ENCODE results near the gene TMA7B.

Gene TMA7B

GRCh38 chr22:39920134-39920743, 40.0 kb upstream of the TMA7B start:
- H3K4me3 ChIP-seq (ENCODE audit: insufficient read depth, low read depth, low read length, poor library complexity, severe bottlenecking) = peak overlapping the region; percentile 6
- H3K27ac ChIP-seq (ENCODE audit: insufficient read depth, low read length, poor library complexity, severe bottlenecking) = peak overlapping the region; percentile 82
- no peaks in the 10 kb centered on the region for H3K9me3 ChIP-seq (ENCODE audit: control insufficient read depth, low read length)
- peak; percentile 32 to 50 (median 40) for DNase-seq
- H3K4me1 ChIP-seq (ENCODE audit: control insufficient read depth, insufficient read depth, low read length, poor library complexity, severe bottlenecking) = peaks cover 74% of the 10 kb centered on the region
- no peaks in the 10 kb centered on the region for H3K27me3 ChIP-seq (replicated peaks; ENCODE audit: control insufficient read depth, insufficient read depth, low read length, poor library complexity, severe bottlenecking)
- H3K36me3 ChIP-seq (ENCODE audit: control insufficient read depth, insufficient read depth, low read length) = peaks cover 4% of the 10 kb centered on the region

GRCh38 chr22:39923696-39924095, 36.5 kb upstream of the TMA7B start:
- Histone ChIP-seq H3K27me3 (replicated peaks; ENCODE audit: control insufficient read depth, insufficient read depth, low read length, poor library complexity, severe bottlenecking) (no peaks in the 10 kb centered on the region), H3K36me3 (ENCODE audit: control insufficient read depth, insufficient read depth, low read length) (peaks cover 1% of the 10 kb centered on the region), H3K9me3 (ENCODE audit: control insufficient read depth, low read length) (no peaks in the 10 kb centered on the region), H3K27ac (ENCODE audit: insufficient read depth, low read length, poor library complexity, severe bottlenecking) (no peak overlapping the region), H3K4me1 (ENCODE audit: control insufficient read depth, insufficient read depth, low read length, poor library complexity, severe bottlenecking) (peaks cover 74% of the 10 kb centered on the region), H3K4me3 (ENCODE audit: insufficient read depth, low read depth, low read length, poor library complexity, severe bottlenecking) (no peak overlapping the region)
- DNase-seq = no peak

- DNase-seq = no peak
- H3K27ac ChIP-seq (ENCODE audit: insufficient read depth, low read length, poor library complexity, severe bottlenecking) = no peak overlapping the region
Measured at GRCh38 chr22:39924286-39924685, 35.9 kb upstream of the TMA7B start.

GRCh38 chr22:39925273-39925672, 34.9 kb upstream of the TMA7B start:
- no peaks in the 10 kb centered on the region for H3K36me3 ChIP-seq (ENCODE audit: control insufficient read depth, insufficient read depth, low read length)
- no peaks in the 10 kb centered on the region for H3K27me3 ChIP-seq (replicated peaks; ENCODE audit: control insufficient read depth, insufficient read depth, low read length, poor library complexity, severe bottlenecking)
- no peaks in the 10 kb centered on the region for H3K9me3 ChIP-seq (ENCODE audit: control insufficient read depth, low read length)
- DNase-seq = no peak
- H3K4me3 ChIP-seq (ENCODE audit: insufficient read depth, low read depth, low read length, poor library complexity, severe bottlenecking) = no peak overlapping the region
- peaks cover 79% of the 10 kb centered on the region for H3K4me1 ChIP-seq (ENCODE audit: control insufficient read depth, insufficient read depth, low read length, poor library complexity, severe bottlenecking)
- H3K27ac ChIP-seq (ENCODE audit: insufficient read depth, low read length, poor library complexity, severe bottlenecking) = no peak overlapping the region

More at GRCh38 chr22:39924286-39924685, 35.9 kb upstream of the TMA7B start:
- H3K4me1 ChIP-seq (ENCODE audit: control insufficient read depth, insufficient read depth, low read length, poor library complexity, severe bottlenecking) = peaks cover 79% of the 10 kb centered on the region
- no peaks in the 10 kb centered on the region for H3K9me3 ChIP-seq (ENCODE audit: control insufficient read depth, low read length)
- no peaks in the 10 kb centered on the region for H3K36me3 ChIP-seq (ENCODE audit: control insufficient read depth, insufficient read depth, low read length)
- no peaks in the 10 kb centered on the region for H3K27me3 ChIP-seq (replicated peaks; ENCODE audit: control insufficient read depth, insufficient read depth, low read length, poor library complexity, severe bottlenecking)
- H3K4me3 ChIP-seq (ENCODE audit: insufficient read depth, low read depth, low read length, poor library complexity, severe bottlenecking) = no peak overlapping the region

GRCh38 chr22:39925909-39926679, 34.1 kb upstream of the TMA7B start:
- peaks cover 81% of the 10 kb centered on the region for H3K4me1 ChIP-seq (ENCODE audit: control insufficient read depth, insufficient read depth, low read length, poor library complexity, severe bottlenecking)
- peak overlapping the region; percentile 55 for H3K27ac ChIP-seq (ENCODE audit: insufficient read depth, low read length, poor library complexity, severe bottlenecking)
- peak overlapping the region; percentile 58 for H3K4me3 ChIP-seq (ENCODE audit: insufficient read depth, low read depth, low read length, poor library complexity, severe bottlenecking)
- no peak for DNase-seq
- H3K9me3 ChIP-seq (ENCODE audit: control insufficient read depth, low read length) = no peaks in the 10 kb centered on the region
- H3K36me3 ChIP-seq (ENCODE audit: control insufficient read depth, insufficient read depth, low read length) = no peaks in the 10 kb centered on the region
- no peaks in the 10 kb centered on the region for H3K27me3 ChIP-seq (replicated peaks; ENCODE audit: control insufficient read depth, insufficient read depth, low read length, poor library complexity, severe bottlenecking)

GRCh38 chr22:39926753-39927152, 33.4 kb upstream of the TMA7B start:
- H3K27me3 ChIP-seq (replicated peaks; ENCODE audit: control insufficient read depth, insufficient read depth, low read length, poor library complexity, severe bottlenecking) = no peaks in the 10 kb centered on the region
- DNase-seq = no peak
- peaks cover 76% of the 10 kb centered on the region for H3K4me1 ChIP-seq (ENCODE audit: control insufficient read depth, insufficient read depth, low read length, poor library complexity, severe bottlenecking)
- H3K9me3 ChIP-seq (ENCODE audit: control insufficient read depth, low read length) = no peaks in the 10 kb centered on the region
- H3K27ac ChIP-seq (ENCODE audit: insufficient read depth, low read length, poor library complexity, severe bottlenecking) = peak overlapping the region; percentile 55
- no peaks in the 10 kb centered on the region for H3K36me3 ChIP-seq (ENCODE audit: control insufficient read depth, insufficient read depth, low read length)
- H3K4me3 ChIP-seq (ENCODE audit: insufficient read depth, low read depth, low read length, poor library complexity, severe bottlenecking) = peak overlapping the region; percentile 58

GRCh38 chr22:39927544-39927943, 32.7 kb upstream of the TMA7B start:
- peaks cover 72% of the 10 kb centered on the region for H3K4me1 ChIP-seq (ENCODE audit: control insufficient read depth, insufficient read depth, low read length, poor library complexity, severe bottlenecking)
- peak overlapping the region; percentile 55 for H3K27ac ChIP-seq (ENCODE audit: insufficient read depth, low read length, poor library complexity, severe bottlenecking)
- no peaks in the 10 kb centered on the region for H3K9me3 ChIP-seq (ENCODE audit: control insufficient read depth, low read length)
- no peaks in the 10 kb centered on the region for H3K27me3 ChIP-seq (replicated peaks; ENCODE audit: control insufficient read depth, insufficient read depth, low read length, poor library complexity, severe bottlenecking)
- peak overlapping the region; percentile 58 for H3K4me3 ChIP-seq (ENCODE audit: insufficient read depth, low read depth, low read length, poor library complexity, severe bottlenecking)
- no peaks in the 10 kb centered on the region for H3K36me3 ChIP-seq (ENCODE audit: control insufficient read depth, insufficient read depth, low read length)
- no peak for DNase-seq

GRCh38 chr22:39928536-39929520, 31.4 kb upstream of the TMA7B start:
- no peak for DNase-seq
- Histone ChIP-seq H3K4me1 (ENCODE audit: control insufficient read depth, insufficient read depth, low read length, poor library complexity, severe bottlenecking) (peaks cover 81% of the 10 kb centered on the region), H3K27ac (ENCODE audit: insufficient read depth, low read length, poor library complexity, severe bottlenecking) (peak overlapping the region; percentile 55), H3K4me3 (ENCODE audit: insufficient read depth, low read depth, low read length, poor library complexity, severe bottlenecking) (peak overlapping the region; percentile 58), H3K9me3 (ENCODE audit: control insufficient read depth, low read length) (no peaks in the 10 kb centered on the region), H3K27me3 (replicated peaks; ENCODE audit: control insufficient read depth, insufficient read depth, low read length, poor library complexity, severe bottlenecking) (no peaks in the 10 kb centered on the region), H3K36me3 (ENCODE audit: control insufficient read depth, insufficient read depth, low read length) (peaks cover 2% of the 10 kb centered on the region)

- Histone ChIP-seq H3K36me3 (ENCODE audit: control insufficient read depth, insufficient read depth, low read length) (peaks cover 2% of the 10 kb centered on the region), H3K9me3 (ENCODE audit: control insufficient read depth, low read length) (no peaks in the 10 kb centered on the region), H3K4me3 (ENCODE audit: insufficient read depth, low read depth, low read length, poor library complexity, severe bottlenecking) (peak overlapping the region; percentile 17), H3K4me1 (ENCODE audit: control insufficient read depth, insufficient read depth, low read length, poor library complexity, severe bottlenecking) (peaks cover 75% of the 10 kb centered on the region), H3K27me3 (replicated peaks; ENCODE audit: control insufficient read depth, insufficient read depth, low read length, poor library complexity, severe bottlenecking) (no peaks in the 10 kb centered on the region), H3K27ac (ENCODE audit: insufficient read depth, low read length, poor library complexity, severe bottlenecking) (peak overlapping the region; percentile 23)
- DNase-seq = no peak
Measured at GRCh38 chr22:39931251-39931650, 28.9 kb upstream of the TMA7B start.
